MCF 10A (cell line): ENCODE measurements around the gene VAV2. TPM values are rescaled to one million over a fixed set of nuclear protein-coding genes. Genes with fewer than 3 reads are reported as not detected.

Experiments
- BruUV-seq: library from RNA; stranded (reverse); fragments of 400-500 nt; replicated peaks from 2 replicates; lab custom pipeline; 2021; lab: Mats Ljungman, UMichigan
- CTCF ChIA-PET: fragments of 300-600 bp; sonication (Branson Sonifier 250); formaldehyde crosslinking; extraction: SDS; loops from one replicate; lab custom pipeline; 2021; ENCODE audit warnings: antibody characterized with exemption, inconsistent platforms; lab: Yijun Ruan, JAX
- POLR2A ChIA-PET: fragments of 300-600, 350-650 bp; sonication (Branson Sonifier 250); formaldehyde crosslinking; extraction: SDS; loops from one replicate; lab custom pipeline; 2020; ENCODE audit warnings: antibody characterized with exemption, inconsistent platforms; lab: Yijun Ruan, JAX
- DNase-seq: peaks from one replicate; pipeline ENCODE4 v3.0.0-alpha.2; 2018; ENCODE audit not compliant: unreplicated experiment
- H3K27ac Mint-ChIP-seq: one replicate; pipeline ENCODE4 v1.8.0; 2022; ENCODE audit warnings: mild to moderate bottlenecking, low read depth, mixed read lengths; ENCODE audit not compliant: unreplicated experiment
- H3K27me3 Mint-ChIP-seq: one replicate; pipeline ENCODE4 v1.8.0; 2022; ENCODE audit warnings: mixed read lengths; ENCODE audit not compliant: insufficient read depth, unreplicated experiment
- H3K36me3 Mint-ChIP-seq: one replicate; pipeline ENCODE4 v1.8.0; 2022; ENCODE audit warnings: mild to moderate bottlenecking, moderate library complexity, mixed read lengths; ENCODE audit not compliant: insufficient read depth, unreplicated experiment
- H3K4me1 Mint-ChIP-seq: one replicate; pipeline ENCODE4 v1.8.0; 2022; ENCODE audit warnings: mixed read lengths; ENCODE audit not compliant: insufficient read depth, unreplicated experiment
- H3K4me3 Mint-ChIP-seq: one replicate; pipeline ENCODE4 v1.8.0; 2022; ENCODE audit warnings: mild to moderate bottlenecking, moderate library complexity, mixed read lengths; ENCODE audit not compliant: unreplicated experiment
- H3K9me3 Mint-ChIP-seq: one replicate; pipeline ENCODE4 v1.8.0; 2022; ENCODE audit warnings: mixed read lengths; ENCODE audit not compliant: unreplicated experiment
- intact Hi-C: fragments of 100-400 bp; cut with micrococcal nuclease; formaldehyde crosslinking; loops from 2 replicates; pipeline ENCODE4 v1.14.1; 2022
- total RNA-seq: library from RNA; stranded (reverse); gene quantifications from 2 replicates; pipeline ENCODE4 v1.2.3, GENCODE V29; 2022
- TF ChIP-seq, protein P1 (sequence below): fragments of 200-600 bp; IDR thresholded peaks from one replicate; pipeline ENCODE4 v1.8.0; 2022; ENCODE audit warnings: antibody characterized with exemption, mild to moderate bottlenecking; ENCODE audit not compliant: unreplicated experiment

The VAV2 gene
- total RNA-seq, 1 experiment from 2014 or later = 31.0 TPM

- Mint-ChIP-seq H3K27ac (no peak overlapping the region), H3K4me1 (no peaks in the 10 kb centered on the region), H3K4me3 (no peak overlapping the region), H3K27me3 (no peaks in the 10 kb centered on the region), H3K36me3 (peaks cover 47% of the 10 kb centered on the region), H3K9me3 (no peaks in the 10 kb centered on the region)
- intact Hi-C loops = no loop called here
- ChIA-PET CTCF (no interaction called here), POLR2A (interaction anchor here (1.2 kb wide), 1 partner anchor 36 kb away, joined by 3 read pairs; no protein-coding TSS in a partner anchor)
- BruUV-seq = no TSS peak
- TF ChIP-seq, protein P1, sequence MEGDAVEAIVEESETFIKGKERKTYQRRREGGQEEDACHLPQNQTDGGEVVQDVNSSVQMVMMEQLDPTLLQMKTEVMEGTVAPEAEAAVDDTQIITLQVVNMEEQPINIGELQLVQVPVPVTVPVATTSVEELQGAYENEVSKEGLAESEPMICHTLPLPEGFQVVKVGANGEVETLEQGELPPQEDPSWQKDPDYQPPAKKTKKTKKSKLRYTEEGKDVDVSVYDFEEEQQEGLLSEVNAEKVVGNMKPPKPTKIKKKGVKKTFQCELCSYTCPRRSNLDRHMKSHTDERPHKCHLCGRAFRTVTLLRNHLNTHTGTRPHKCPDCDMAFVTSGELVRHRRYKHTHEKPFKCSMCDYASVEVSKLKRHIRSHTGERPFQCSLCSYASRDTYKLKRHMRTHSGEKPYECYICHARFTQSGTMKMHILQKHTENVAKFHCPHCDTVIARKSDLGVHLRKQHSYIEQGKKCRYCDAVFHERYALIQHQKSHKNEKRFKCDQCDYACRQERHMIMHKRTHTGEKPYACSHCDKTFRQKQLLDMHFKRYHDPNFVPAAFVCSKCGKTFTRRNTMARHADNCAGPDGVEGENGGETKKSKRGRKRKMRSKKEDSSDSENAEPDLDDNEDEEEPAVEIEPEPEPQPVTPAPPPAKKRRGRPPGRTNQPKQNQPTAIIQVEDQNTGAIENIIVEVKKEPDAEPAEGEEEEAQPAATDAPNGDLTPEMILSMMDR = no peak
- no peak for DNase-seq
Measured at GRCh38 chr9:134029248-134030226, 37.4 kb upstream of the VAV2 start.

DNA sequence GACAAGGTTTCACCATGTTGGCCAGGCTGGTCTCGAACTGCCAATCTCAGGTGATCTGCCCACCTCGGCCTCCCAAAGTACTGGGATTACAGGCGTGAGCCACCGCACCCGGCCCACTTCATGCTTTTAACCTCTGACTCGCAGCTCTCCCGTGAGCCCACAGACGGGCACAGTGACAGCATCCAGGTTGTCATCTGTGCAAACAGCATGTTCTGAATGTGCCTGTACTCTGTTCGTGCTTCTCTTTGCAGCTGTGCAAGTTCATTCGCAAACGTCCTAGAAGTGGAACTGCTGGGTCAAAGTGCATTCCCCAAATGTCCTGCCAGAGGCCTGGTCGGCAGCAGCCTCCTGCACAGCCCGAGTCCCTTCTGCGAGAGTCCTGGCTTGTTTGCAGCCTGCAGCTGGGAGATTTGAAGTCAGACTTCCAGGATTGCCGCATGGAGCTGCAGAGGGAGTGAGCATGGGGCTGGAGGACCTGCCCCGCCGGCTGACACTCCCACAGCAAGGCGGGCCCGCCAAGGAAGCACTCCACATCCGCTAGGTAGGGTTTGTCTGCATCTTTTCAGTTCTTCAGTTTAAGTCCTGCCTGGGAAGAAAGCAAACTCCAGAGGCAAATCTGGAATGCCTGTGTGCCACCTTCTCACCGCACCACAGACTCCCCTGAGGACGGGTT is 36.6 kb upstream of the VAV2 start:
- intact Hi-C loops = no loop called here
- POLR2A ChIA-PET = interaction anchor here (1.2 kb wide), 2 partner anchors 37 kb away, joined by 3 read pairs; no protein-coding TSS in a partner anchor
- TF ChIP-seq, protein P1 = no peak
- Mint-ChIP-seq H3K36me3 (peaks cover 44% of the 10 kb centered on the region), H3K27me3 (no peaks in the 10 kb centered on the region), H3K4me3 (no peak overlapping the region), H3K9me3 (no peaks in the 10 kb centered on the region), H3K4me1 (no peaks in the 10 kb centered on the region), H3K27ac (no peak overlapping the region)
- no peak for DNase-seq
- BruUV-seq = no TSS peak
- CTCF ChIA-PET = interaction anchor here (0.6 to 1.1 kb wide), 2 partner anchors 31 to 236 kb away, joined by 3 to 4 read pairs; no protein-coding TSS in a partner anchor

GRCh38 chr9:134028076-134028475 is 36.0 kb upstream of the VAV2 start:
- H3K9me3 Mint-ChIP-seq = no peaks in the 10 kb centered on the region
- TF ChIP-seq, protein P1 = no peak
- intact Hi-C loops = no loop called here
- ChIA-PET POLR2A (interaction anchor here (0.9 to 1.2 kb wide), 2 partner anchors 28 to 38 kb away, joined by 3 read pairs; no protein-coding TSS in a partner anchor), CTCF (interaction anchor here (0.6 to 1.1 kb wide), 2 partner anchors 32 to 235 kb away, joined by 3 to 4 read pairs; no protein-coding TSS in a partner anchor)
- H3K4me1 Mint-ChIP-seq = no peaks in the 10 kb centered on the region
- no peak overlapping the region for H3K4me3 Mint-ChIP-seq
- H3K36me3 Mint-ChIP-seq = peaks cover 38% of the 10 kb centered on the region
- DNase-seq = no peak
- H3K27ac Mint-ChIP-seq = no peak overlapping the region
- H3K27me3 Mint-ChIP-seq = no peaks in the 10 kb centered on the region
- no TSS peak for BruUV-seq
